OCI-LY1 (cell line): ENCODE results near the gene LDLRAD2.
"Not testable (repeated sequence)": the region's sequence is repeated elsewhere in the genome, so short reads cannot be mapped to it uniquely, and the experiment has no call there.

Experiments
- H2AFZ ChIP-seq: fragments of 200-600 bp; sonication (generic), shearing (Covaris generic); 2 replicates; pipeline ENCODE4 v1.6.0; 2014; ENCODE audit warnings: antibody characterized with exemption, mild to moderate bottlenecking, low read length
- H3F3A ChIP-seq: fragments of 200-600 bp; sonication (generic), shearing (Covaris generic); 2 replicates; pipeline ENCODE4 v1.6.0; 2014; ENCODE audit warnings: mild to moderate bottlenecking, antibody characterized with exemption, low read length, moderate library complexity; ENCODE audit not compliant: insufficient read depth
- H3K27ac ChIP-seq: fragments of 200-600 bp; sonication (generic); 2 replicates; pipeline ENCODE4 v1.5.1; 2014; ENCODE audit warnings: low read length, mixed run types, mild to moderate bottlenecking, low read depth; ENCODE audit not compliant: poor library complexity, severe bottlenecking
- H3K27me3 ChIP-seq: fragments of 200-600 bp; sonication (generic); 2 replicates; pipeline ENCODE4 v1.6.0; 2014; ENCODE audit warnings: antibody characterized with exemption, mild to moderate bottlenecking, low read length, moderate library complexity; ENCODE audit not compliant: insufficient read depth
- H3K36me3 ChIP-seq: fragments of 200-600 bp; sonication (generic); 2 replicates; pipeline ENCODE4 v1.6.1; 2014; ENCODE audit warnings: mild to moderate bottlenecking, antibody characterized with exemption, low read length, moderate library complexity, mixed read lengths; ENCODE audit not compliant: insufficient read depth
- H3K4me1 ChIP-seq: fragments of 200-600 bp; sonication (generic); 2 replicates; pipeline ENCODE4 v1.5.1; 2014; ENCODE audit warnings: mild to moderate bottlenecking, low read length, moderate library complexity; ENCODE audit not compliant: insufficient read depth, severe bottlenecking
- H3K4me2 ChIP-seq: fragments of 200-600 bp; sonication (generic), shearing (Covaris generic); 2 replicates; pipeline ENCODE4 v1.6.1; 2014; ENCODE audit warnings: low read length
- H3K4me3 ChIP-seq: fragments of 200-600 bp; sonication (generic); 2 replicates; pipeline ENCODE4 v1.5.1; 2014; ENCODE audit warnings: low read length, low read depth, mild to moderate bottlenecking, mixed read lengths; ENCODE audit not compliant: poor library complexity, severe bottlenecking
- H3K79me2 ChIP-seq: fragments of 200-600 bp; shearing (Covaris generic); 2 replicates; pipeline ENCODE4 v1.6.1; 2016; ENCODE audit warnings: mixed run types, low read length, mixed read lengths; ENCODE audit not compliant: insufficient read depth
- H3K9ac ChIP-seq: fragments of 200-600 bp; sonication (generic), shearing (Covaris generic); 2 replicates; pipeline ENCODE4 v1.6.1; 2014; ENCODE audit warnings: mild to moderate bottlenecking, low read length, mixed read lengths
- H3K9me2 ChIP-seq: fragments of 200-600 bp; sonication (generic), shearing (Covaris generic); 2 replicates; pipeline ENCODE4 v1.6.1; 2014; ENCODE audit warnings: low read depth, mild to moderate bottlenecking, low read length, mixed read lengths
- H3K9me3 ChIP-seq: fragments of 200-600 bp; shearing (Covaris generic); 2 replicates; pipeline ENCODE4 v1.6.1; 2014; ENCODE audit warnings: low read length, mixed read lengths
- H4K20me1 ChIP-seq: fragments of 200-600 bp; sonication (generic), shearing (Covaris generic); 2 replicates; pipeline ENCODE4 v1.6.0; 2016; ENCODE audit warnings: mild to moderate bottlenecking, low read length; ENCODE audit not compliant: insufficient read depth
- EZH2 ChIP-seq: fragments of 200-600 bp; sonication (generic), shearing (Covaris generic); IDR thresholded peaks from 2 replicates; pipeline ENCODE4 v1.8.0; 2017; ENCODE audit warnings: borderline replicate concordance, mixed run types, mild to moderate bottlenecking, antibody characterized with exemption, low read length, moderate library complexity, mixed read lengths
- TF ChIP-seq, protein P1 (sequence below): fragments of 200-600 bp; sonication (generic), shearing (Covaris generic); IDR thresholded peaks from 2 replicates; pipeline ENCODE4 v1.5.1; 2017; ENCODE audit warnings: mild to moderate bottlenecking, antibody characterized with exemption, low read length, moderate library complexity, mixed read lengths

LDLRAD2 gene

DNA sequence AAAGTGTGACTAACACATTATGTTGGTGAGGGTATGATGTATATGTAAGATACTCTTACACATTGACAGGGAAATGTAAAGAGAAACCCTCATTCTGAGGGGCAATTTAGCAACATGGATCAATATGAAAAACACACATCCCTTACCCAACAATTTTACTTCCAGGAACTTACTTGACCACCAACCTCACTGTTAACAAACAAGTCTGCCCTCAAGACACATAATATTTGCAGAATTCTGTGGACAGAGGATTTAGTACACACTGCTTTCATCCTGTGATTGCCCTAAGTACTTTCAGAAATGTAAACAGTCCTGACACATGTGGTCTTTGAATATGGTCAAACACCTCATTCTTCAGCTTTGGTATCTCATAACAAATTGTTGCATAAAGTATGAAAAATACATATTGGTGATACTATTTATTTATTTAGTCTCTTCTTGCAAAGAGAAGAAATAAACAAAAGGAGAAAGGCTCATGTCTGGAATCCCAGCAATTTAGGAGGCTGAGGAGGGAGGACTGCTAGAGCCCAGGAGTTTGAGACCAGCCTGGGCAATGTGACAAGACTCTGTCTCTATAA, 36.0 kb upstream of the LDLRAD2 start:
- H3K4me3 ChIP-seq = no peak overlapping the region
- peaks cover 29% of the 10 kb centered on the region for H3K4me1 ChIP-seq
- TF ChIP-seq, protein P1, sequence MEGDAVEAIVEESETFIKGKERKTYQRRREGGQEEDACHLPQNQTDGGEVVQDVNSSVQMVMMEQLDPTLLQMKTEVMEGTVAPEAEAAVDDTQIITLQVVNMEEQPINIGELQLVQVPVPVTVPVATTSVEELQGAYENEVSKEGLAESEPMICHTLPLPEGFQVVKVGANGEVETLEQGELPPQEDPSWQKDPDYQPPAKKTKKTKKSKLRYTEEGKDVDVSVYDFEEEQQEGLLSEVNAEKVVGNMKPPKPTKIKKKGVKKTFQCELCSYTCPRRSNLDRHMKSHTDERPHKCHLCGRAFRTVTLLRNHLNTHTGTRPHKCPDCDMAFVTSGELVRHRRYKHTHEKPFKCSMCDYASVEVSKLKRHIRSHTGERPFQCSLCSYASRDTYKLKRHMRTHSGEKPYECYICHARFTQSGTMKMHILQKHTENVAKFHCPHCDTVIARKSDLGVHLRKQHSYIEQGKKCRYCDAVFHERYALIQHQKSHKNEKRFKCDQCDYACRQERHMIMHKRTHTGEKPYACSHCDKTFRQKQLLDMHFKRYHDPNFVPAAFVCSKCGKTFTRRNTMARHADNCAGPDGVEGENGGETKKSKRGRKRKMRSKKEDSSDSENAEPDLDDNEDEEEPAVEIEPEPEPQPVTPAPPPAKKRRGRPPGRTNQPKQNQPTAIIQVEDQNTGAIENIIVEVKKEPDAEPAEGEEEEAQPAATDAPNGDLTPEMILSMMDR = no peak
- no peak for TF ChIP-seq EZH2
- peaks cover 93% of the 10 kb centered on the region for H3K79me2 ChIP-seq
- H3F3A ChIP-seq = no peaks in the 10 kb centered on the region
- no peaks in the 10 kb centered on the region for H3K9me3 ChIP-seq
- no peak overlapping the region for H3K27ac ChIP-seq
- H3K27me3 ChIP-seq = no peaks in the 10 kb centered on the region
- no peak overlapping the region for H3K9ac ChIP-seq
- H4K20me1 ChIP-seq = no peaks in the 10 kb centered on the region
- no peaks in the 10 kb centered on the region for H3K9me2 ChIP-seq
- no peak overlapping the region for H3K4me2 ChIP-seq
- peaks cover 20% of the 10 kb centered on the region for H3K36me3 ChIP-seq
- H2AFZ ChIP-seq = no peak overlapping the region

DNA sequence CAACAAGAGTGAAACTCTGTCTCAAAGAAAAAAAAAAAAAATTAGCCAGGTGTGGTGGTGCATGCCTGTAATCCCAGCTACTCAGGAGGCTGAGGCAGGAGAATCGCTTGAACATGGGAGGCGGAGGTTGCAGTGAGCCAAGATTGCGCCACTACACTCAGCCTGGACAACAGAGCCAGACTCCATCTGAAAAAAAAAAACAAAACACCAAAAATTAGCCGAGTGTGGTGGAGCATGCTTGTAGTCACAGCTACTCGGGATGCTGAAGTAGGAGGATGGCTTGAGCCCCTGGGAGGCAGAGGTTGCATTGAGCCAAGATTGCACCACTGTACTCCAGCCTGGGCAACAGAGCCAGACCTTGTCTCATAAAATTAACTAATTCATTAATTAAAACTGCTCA, 35.1 kb upstream of the LDLRAD2 start:
- not testable (repeated sequence) for H3K9ac ChIP-seq, H3K4me2 ChIP-seq, H3K27ac ChIP-seq, H3K9me2 ChIP-seq, H2AFZ ChIP-seq, H3K9me3 ChIP-seq, H3K27me3 ChIP-seq, H3F3A ChIP-seq, H4K20me1 ChIP-seq, H3K4me3 ChIP-seq
- Histone ChIP-seq H3K79me2 (peaks cover 94% of the 10 kb centered on the region), H3K36me3 (peaks cover 20% of the 10 kb centered on the region), H3K4me1 (peaks cover 33% of the 10 kb centered on the region)

DNA sequence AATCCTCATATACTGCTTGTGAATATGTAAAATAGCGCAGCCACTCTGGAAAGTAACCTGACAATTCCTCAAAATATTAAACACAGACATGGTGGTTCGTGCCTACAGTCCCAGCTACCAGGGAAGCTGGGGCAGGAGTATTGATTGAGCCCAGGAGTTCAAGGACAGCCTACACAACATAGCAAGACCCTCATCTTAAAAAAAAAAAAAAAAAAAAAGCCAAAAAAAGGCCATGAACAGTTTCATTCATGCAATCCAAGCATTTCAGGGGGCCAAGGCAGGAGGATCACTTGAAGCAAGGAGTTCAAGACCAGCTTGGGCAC, 33.7 kb upstream of the LDLRAD2 start:
- no peaks in the 10 kb centered on the region for H4K20me1 ChIP-seq
- no peak overlapping the region for H3K9ac ChIP-seq
- H3K4me2 ChIP-seq = no peak overlapping the region
- H3K4me3 ChIP-seq = no peak overlapping the region
- H3K27me3 ChIP-seq = no peaks in the 10 kb centered on the region
- H3K27ac ChIP-seq = no peak overlapping the region
- H3K9me2 ChIP-seq = no peaks in the 10 kb centered on the region
- H3K36me3 ChIP-seq = peaks cover 20% of the 10 kb centered on the region
- TF ChIP-seq, protein P1 = no peak
- TF ChIP-seq EZH2 = no peak
- no peak overlapping the region for H2AFZ ChIP-seq
- H3K79me2 ChIP-seq = peaks cover 88% of the 10 kb centered on the region
- no peaks in the 10 kb centered on the region for H3F3A ChIP-seq
- H3K4me1 ChIP-seq = peaks cover 32% of the 10 kb centered on the region
- H3K9me3 ChIP-seq = no peaks in the 10 kb centered on the region
